Measurements from ENCODE around the gene SLC30A3.
A peak's percentile ranks its signal among the peaks of the same experiment; 100 is the strongest.
"Not testable (repeated sequence)": the region's sequence is repeated elsewhere in the genome, so short reads cannot be mapped to it uniquely, and the experiment has no call there.

The SLC30A3 gene

GRCh38 chr2:27284996-27285395, 22.1 kb upstream of the SLC30A3 start:
- DNase-seq: no peak

GRCh38 chr2:27282892-27283291, 20.0 kb upstream of the SLC30A3 start:
- DNase-seq: no peak

GRCh38 chr2:27281855-27282559, 19.2 kb upstream of the SLC30A3 start, which contains the start of gene TRIM54:
TSS of gene TRIM54 (plus strand) at chr2:27282429. CDS start at chr2:27282732, 303 bp downstream.
- DNase-seq: no peak

- DNase-seq: no peak
Measured at GRCh38 chr2:27281442-27281841, 18.6 kb upstream of the SLC30A3 start.

DNA sequence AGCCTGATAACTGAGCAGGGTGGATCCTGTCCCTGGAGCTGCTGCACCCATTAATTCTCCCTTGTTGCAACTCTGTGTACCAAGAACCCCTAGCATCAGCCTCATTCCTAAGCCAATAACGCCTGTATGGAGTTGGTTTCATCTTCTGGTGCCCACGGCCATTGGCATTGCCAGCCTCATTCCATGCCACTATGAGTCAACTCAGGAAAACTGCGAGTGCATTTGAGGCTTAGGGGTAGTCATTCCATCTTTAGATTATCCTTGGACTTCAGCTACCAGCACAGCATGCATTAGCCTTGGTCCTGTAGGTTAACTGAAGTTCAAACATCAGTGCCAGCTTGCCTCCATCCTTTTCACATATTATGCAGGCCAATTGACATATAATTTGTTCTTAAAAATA, 18.0 kb upstream of the SLC30A3 start:
- DNase-seq: no peak

- no peak for DNase-seq
Measured at GRCh38 chr2:27278010-27278409, 15.2 kb upstream of the SLC30A3 start.

DNA sequence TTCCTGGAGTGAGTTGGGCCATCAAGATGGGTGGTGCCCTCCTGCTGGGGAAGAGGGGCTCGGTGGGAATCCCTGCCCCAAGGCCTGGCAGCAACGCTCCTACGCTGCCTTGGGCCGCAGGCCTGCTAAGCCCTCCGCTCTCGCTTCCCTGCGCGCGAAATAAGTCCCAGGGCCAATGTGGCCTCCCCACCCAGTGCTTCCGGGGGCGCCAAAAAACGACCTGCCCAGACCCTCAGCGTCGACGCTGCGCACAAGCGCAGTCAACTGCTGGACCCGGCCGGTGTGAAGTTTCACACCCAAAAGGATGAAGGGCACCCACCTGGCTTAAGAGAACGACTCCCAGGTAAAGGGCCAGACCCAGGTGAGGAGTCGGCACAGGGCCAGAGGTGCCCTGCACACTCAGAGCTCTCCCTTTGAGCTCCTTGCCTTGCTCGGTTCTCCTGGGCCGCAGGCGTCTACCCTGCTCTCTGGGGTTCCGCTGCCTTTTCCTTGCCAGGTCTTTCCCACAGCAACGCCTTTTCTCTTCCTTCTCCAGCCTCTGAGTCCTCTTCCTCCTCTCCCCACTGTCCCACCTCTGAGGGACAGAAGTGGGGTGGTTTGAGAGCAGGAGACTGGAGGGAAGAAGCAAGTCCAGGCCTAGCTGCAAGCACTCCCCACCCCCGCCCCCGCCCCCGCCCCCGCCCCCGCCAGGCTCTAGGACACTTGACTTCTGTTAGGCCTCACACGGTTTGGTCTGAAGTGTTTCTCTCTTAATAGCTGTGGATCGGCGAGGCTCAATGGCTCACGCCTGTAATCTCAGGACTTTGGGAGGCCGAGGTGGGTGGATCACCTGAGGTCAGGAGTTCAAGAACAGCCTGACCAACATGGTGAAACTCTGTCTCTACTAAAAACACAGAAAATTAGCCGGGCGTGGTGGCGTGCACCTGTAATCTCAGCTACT, 12.6 kb upstream of the SLC30A3 start, which contains the start of gene DNAJC5G:
Gene DNAJC5G (plus strand): TSS at position 223 of the 940 bp plus-strand sequence. CDS start 1,296 bp downstream, outside the sequence.
- no peak for DNase-seq

- DNase-seq: not testable (repeated sequence)
Measured at GRCh38 chr2:27272537-27273522, 10.0 kb upstream of the SLC30A3 start.

DNA sequence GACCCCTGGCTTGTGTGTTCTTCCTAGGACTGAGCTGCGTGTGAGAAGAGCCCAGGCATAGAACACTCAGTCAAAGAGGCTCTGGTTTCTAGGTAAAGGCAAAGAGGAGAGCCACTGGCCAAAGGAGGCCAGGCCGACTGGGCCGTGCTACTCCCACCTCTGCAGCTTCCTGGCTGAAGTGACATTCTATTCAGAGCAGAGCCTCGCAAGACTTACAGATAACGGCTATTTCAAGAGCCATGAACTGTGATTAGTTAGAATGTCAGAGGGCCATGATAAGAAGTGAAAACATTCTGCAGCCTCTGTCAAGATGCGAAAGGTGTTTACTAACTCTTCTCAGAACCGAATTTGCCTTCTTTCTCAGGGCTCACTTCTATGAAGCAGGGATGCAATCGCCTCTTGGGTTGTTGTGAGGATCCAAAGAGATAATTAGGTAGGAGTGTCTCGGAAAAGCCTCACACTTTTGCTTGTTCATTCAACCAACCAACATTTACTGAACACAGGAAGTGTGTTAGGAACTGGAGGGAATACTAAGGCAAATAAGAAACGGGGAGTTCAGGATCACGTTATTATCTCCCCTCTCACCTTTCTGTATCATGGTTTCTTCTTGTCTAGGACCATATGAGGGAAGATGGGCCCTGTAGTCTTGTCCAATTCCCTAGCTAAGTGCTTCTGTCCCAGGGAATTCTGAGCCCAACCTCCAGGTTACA, 8.9 kb upstream of the SLC30A3 start:
- DNase-seq: no peak

DNA sequence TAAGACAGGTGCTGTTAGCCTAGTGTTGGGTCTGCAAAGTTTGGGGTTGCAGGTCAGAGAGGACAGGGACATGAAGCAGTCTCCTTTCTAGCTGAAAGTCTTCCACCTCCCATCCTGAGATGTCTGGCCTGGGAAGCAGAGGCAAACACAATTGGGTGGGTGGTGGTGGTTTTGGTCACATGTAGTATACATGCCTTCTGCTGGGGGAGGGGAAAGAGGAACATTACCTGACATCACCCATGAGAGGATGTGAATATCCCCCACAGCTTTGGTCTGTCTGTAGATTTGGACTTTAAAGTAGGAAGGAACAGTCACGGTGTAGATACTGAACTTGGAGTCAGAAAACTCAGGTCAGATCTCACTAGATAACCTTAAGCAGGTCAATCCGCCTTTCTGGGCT, 7.8 kb upstream of the SLC30A3 start:
- DNase-seq: no peak

GRCh38 chr2:27270131-27270530, 7.3 kb upstream of the SLC30A3 start:
- DNase-seq: no peak

DNA sequence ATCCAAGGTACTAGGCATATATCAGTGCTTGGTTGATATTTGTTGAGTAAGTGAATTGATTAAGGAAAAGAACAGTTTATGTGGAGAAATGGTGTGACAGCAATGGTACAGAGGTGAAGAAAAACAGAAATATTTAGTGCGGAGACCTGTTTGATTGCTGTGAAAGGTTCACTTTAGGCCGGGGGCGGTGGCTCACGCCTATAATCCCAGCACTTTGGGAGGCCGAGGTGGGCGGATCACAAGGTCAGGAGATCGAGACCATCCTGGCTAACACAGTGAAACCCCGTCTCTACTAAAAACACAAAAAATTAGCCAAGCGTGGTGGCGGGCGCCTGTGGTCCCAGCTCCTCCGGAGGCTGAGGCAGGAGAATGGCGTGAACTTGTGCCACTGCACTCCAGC, 5.4 kb upstream of the SLC30A3 start:
- DNase-seq: not testable (repeated sequence)

GRCh38 chr2:27265536-27265870, 2.7 kb upstream of the SLC30A3 start:
- DNase-seq: no peak

- peak; percentile 85 for DNase-seq
Measured at GRCh38 chr2:27264753-27265535, 2.1 kb upstream of the SLC30A3 start.

DNA sequence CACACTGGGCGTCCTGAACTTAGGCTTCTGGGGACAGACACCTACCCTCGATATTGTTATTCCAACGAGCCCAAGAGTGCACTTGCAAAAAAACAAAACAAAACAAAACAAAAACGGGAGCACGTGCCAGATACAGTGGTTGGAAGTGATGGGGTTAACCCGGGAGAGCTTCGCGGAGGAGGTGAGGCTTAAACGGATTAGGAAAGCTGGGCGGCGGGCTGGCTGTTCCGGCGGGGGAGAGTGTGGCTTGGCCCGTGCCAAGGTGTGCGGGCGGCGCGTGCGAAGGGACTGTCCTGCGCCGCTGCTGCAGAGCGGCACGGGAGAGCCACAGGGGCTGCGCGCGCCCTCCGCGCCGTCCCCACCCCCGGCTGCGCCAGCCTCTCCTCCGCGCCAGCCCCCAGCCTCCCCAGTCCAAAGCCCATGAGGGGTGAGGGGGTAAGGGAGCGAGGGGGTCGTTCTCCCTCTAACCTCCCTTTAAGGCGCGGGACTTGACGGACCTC, 1.5 kb upstream of the SLC30A3 start:
- no peak for DNase-seq

DNA sequence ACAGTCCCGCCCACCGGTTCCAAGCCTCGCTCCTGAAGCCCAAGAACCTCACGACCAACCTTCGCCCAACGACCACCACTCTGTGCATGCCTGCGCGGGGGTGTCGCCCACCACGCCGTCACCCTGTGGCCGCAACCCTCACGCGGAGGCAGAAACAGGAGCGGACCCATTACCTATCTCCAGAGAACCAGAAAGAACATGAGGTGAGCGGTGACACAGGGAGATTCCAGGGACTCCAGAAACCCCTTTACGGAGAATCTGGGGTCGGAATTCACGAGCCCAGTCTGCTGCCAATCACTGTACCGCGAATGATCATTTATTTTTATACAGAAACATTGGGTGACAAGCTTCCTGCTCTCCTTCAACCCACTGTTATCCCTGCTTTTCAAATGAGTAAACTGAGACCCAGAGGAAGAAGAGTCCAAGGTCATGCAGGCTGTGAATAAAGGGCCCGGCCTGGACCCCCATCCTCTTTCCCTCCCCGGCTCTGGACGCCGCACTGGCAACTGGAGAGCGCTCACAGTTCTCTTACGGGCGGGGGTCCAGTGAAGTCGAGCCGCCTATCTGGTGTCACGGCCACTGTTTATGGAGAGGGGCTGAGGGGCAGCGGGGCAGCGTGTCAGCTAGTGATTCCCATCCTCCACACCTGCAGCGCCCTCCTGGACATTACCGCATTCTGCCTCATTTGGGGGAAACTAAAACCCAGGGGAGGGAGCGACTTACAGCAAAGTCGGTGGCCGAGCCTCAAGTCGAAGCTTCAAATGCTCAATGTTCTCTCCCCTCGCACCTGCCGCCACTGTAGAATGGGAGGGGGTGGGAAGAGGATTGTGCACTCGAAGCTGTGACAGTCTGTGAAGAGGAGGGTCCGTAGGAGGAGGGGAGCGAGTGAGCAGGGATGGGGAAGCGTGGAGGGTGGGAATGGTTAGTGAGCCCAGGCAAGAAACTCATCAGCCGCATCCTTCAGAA, 723 bp upstream of the SLC30A3 start:
- peak; percentile 58 for DNase-seq

DNA sequence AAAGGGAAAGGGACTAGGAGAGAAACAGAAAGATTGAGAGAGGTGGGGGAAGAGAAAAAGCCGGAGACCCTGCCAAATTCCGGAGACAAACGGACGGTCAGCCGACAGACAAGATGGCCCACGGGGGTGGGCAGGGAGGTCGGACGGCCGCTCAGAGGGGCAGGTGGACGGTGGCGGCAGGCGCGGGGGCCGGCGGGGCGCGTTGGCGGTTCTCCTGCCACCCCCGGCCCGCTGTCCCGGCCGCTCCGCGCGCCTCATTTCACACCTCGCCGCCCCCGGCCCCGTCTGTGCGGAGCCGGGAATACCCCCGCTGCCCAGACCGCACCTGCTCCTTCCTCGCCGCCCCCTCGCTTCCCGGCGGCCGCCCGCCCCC, 935 bp downstream of the SLC30A3 start:
- DNase-seq: peak; percentile 29

DNA sequence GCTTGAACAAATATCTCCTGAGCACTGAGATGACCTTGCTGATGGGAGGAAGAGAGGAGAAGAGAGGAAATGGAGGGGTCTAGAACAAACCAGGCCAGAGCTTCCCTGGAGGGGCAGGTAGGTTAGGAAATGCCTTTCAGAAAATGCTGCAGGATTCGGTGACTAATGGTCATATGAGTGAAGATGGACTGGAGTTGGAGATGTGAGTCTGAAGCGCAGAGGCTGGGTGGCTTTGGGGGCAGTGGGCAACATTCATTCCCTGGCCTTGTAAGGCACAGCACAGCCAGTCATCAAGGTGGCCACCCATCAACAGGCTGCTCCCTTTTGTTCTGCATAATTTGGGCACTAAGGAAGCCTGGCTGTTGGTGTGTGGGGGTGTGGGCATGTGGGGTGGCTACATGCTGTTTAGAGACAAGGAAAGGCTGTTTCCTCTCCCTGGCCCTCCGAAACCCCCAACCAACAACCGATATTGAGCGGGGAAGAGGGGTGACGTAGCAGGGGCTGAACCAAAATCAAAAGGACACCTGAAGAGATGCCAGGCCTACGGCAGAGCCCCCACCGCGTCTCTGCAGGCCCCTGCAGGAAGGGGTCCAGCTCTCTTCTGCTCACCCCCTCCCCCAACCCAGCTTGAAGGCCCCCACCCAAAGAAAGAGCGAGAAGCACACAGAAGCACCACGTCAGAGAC, 1.5 kb downstream of the SLC30A3 start:
- DNase-seq: no peak

GRCh38 chr2:27258051-27258450, 4.8 kb downstream of the SLC30A3 start:
- no peak for DNase-seq
